K562 (cell line): ENCODE data around the gene GALNT17. TPM values are rescaled to one million over a fixed set of nuclear protein-coding genes. Genes with fewer than 3 reads are reported as not detected.

Source experiments
- ATAC-seq: fragments of 200-7000 bp; cut with Tn5 transposase; 3 replicates; pipeline ENCODE4 v1.9.1; 2020; ENCODE audit warnings: moderate library complexity
- BruUV-seq: library from RNA; stranded (reverse); fragments of 400-500 nt; replicated peaks from 2 replicates; lab custom pipeline; 2021; lab: Mats Ljungman, UMichigan
- CTCF ChIA-PET: fragments of 300-600 bp; formaldehyde crosslinking; extraction: SDS; loops from one replicate; lab custom pipeline; 2021; ENCODE audit warnings: low intra/inter-chr PET ratio; lab: Yijun Ruan, JAX
- POLR2A ChIA-PET: fragments of 300-600, 350-650 bp; sonication (Branson Sonifier 250); formaldehyde crosslinking; extraction: SDS; loops from one replicate; lab custom pipeline; 2021; ENCODE audit warnings: antibody characterized with exemption, inconsistent platforms; lab: Yijun Ruan, JAX
- DNase-seq, 4 experiments: peaks; one replicate each; pipeline versions ENCODE4 v3.0.0 to v3.0.0-alpha.2; 2011 to 2018; ENCODE audit warnings: low spot score in 3 of 4, mixed read lengths in 3 of 4; ENCODE audit errors: extremely low read depth in 1 of 4
- FAIRE-seq: peaks from 2 replicates; lab custom pipeline; 2011; peaks lifted over from hg19 to GRCh38; lab: Jason Lieb, UNC
- H2AFZ ChIP-seq: 2 replicates; pipeline ENCODE4 v1.6.0; 2011; ENCODE audit warnings: low read depth, low read length, control low read depth, inconsistent platforms
- H3K27ac ChIP-seq: fragments of 200-600 bp; 3 replicates; pipeline ENCODE4 v1.8.0; 2011; ENCODE audit warnings: low read depth, mild to moderate bottlenecking, control low read depth, inconsistent platforms, low read length, moderate library complexity, mixed read lengths; ENCODE audit errors: extremely low read depth
- H3K27me3 ChIP-seq, 2 experiments: fragments of 300-600 bp in 1 of 2; 2 replicates in 1 of 2; 3 replicates in 1 of 2; pipeline versions ENCODE4 v1.6.0 to v1.8.0; 2011; ENCODE audit warnings: inconsistent platforms in 2 of 2, low read length in 2 of 2, mild to moderate bottlenecking in 1 of 2, mixed read lengths in 1 of 2, moderate library complexity in 1 of 2; ENCODE audit not compliant: control insufficient read depth in 2 of 2, insufficient read depth in 2 of 2
- H3K36me3 ChIP-seq: fragments of 300-600 bp; 3 replicates; pipeline ENCODE4 v1.8.0; 2011; ENCODE audit warnings: mild to moderate bottlenecking, low read length, inconsistent platforms; ENCODE audit not compliant: control insufficient read depth, insufficient read depth
- H3K4me1 ChIP-seq, 2 experiments: fragments of 200-600 bp in 1 of 2; replicated peaks in 1 of 2; 2 replicates in 1 of 2; 3 replicates in 1 of 2; pipeline versions ENCODE4 v1.5.1 to v1.8.0; 2011; ENCODE audit warnings: inconsistent platforms in 2 of 2, low read length in 2 of 2, mild to moderate bottlenecking in 1 of 2, mixed read lengths in 1 of 2, moderate library complexity in 1 of 2; ENCODE audit not compliant: control insufficient read depth in 2 of 2, insufficient read depth in 2 of 2
- H3K4me2 ChIP-seq: 2 replicates; pipeline ENCODE4 v1.6.1; 2011; ENCODE audit warnings: low read length, control low read depth, inconsistent platforms, mixed read lengths; ENCODE audit not compliant: insufficient read depth
- H3K4me3 ChIP-seq: fragments of 200-600 bp; sonication (generic), shearing (Covaris generic); 2 replicates; pipeline ENCODE4 v1.5.1; 2016; ENCODE audit warnings: control low read depth, inconsistent platforms
- H3K79me2 ChIP-seq: fragments of 200-600 bp; 3 replicates; pipeline ENCODE4 v1.8.0; 2011; ENCODE audit warnings: low read length, inconsistent platforms; ENCODE audit not compliant: control insufficient read depth, insufficient read depth
- H3K9ac ChIP-seq, 2 experiments: 2 replicates each; pipeline versions ENCODE4 v1.6.0 to v1.6.1; 2011; ENCODE audit warnings: low read depth in 2 of 2, low read length in 2 of 2, control low read depth in 1 of 2, inconsistent platforms in 1 of 2, mild to moderate bottlenecking in 1 of 2, mixed read lengths in 1 of 2; ENCODE audit not compliant: insufficient read depth in 1 of 2
- H3K9me1 ChIP-seq: one replicate; pipeline ENCODE4 v1.6.0; 2011; ENCODE audit warnings: inconsistent platforms, mild to moderate bottlenecking, low read length, moderate library complexity; ENCODE audit not compliant: control insufficient read depth, insufficient read depth
- H3K9me3 ChIP-seq: replicated peaks from 2 replicates; pipeline ENCODE4 v1.5.1; 2011; ENCODE audit warnings: low read depth, low read length, inconsistent platforms; ENCODE audit not compliant: control insufficient read depth, insufficient read depth
- H4K20me1 ChIP-seq: replicated peaks from 2 replicates; pipeline ENCODE4 v1.6.1; 2011; ENCODE audit warnings: low read length, inconsistent platforms, mixed read lengths; ENCODE audit not compliant: control insufficient read depth, insufficient read depth
- ETV1 ChIP-seq: fragments of 450-650 bp; conservative IDR thresholded peaks from 2 replicates; pipeline ENCODE4 v1.6.1; 2016; ENCODE audit warnings: missing genetic modification characterization, control low read depth, low read depth, missing compliant biosample characterization
- ILF3 ChIP-seq: fragments of 450-650 bp; IDR thresholded peaks from 2 replicates; pipeline ENCODE4 v1.6.1; 2018; ENCODE audit warnings: antibody characterized with exemption, mild to moderate bottlenecking, moderate library complexity, borderline replicate concordance
- JUN ChIP-seq, 2 experiments: sonication (generic) in 1 of 2; formaldehyde crosslinking in 1 of 2; IDR thresholded peaks; 2 replicates each; pipeline versions ENCODE4 v1.6.1 to v1.8.0; 2012 to 2022; ENCODE audit warnings: borderline replicate concordance in 2 of 2, mild to moderate bottlenecking in 2 of 2, improper control_type of control experiment in 1 of 2, low read depth in 1 of 2, low read length in 1 of 2, missing genetic modification reagents in 1 of 2
- L3MBTL2 ChIP-seq: fragments of 450-650 bp; IDR thresholded peaks from 2 replicates; pipeline ENCODE4 v1.6.1; 2016; ENCODE audit warnings: mild to moderate bottlenecking, moderate library complexity
- MBD2 ChIP-seq: sonication (generic); IDR thresholded peaks from 2 replicates; pipeline ENCODE4 v1.6.1; 2016; ENCODE audit warnings: low read depth, borderline replicate concordance
- NFE2 ChIP-seq: IDR thresholded peaks from 2 replicates; pipeline ENCODE4 v1.6.1; 2014; ENCODE audit warnings: antibody characterized with exemption, low read depth
- NFRKB ChIP-seq: fragments of 450-650 bp; IDR thresholded peaks from 2 replicates; pipeline ENCODE4 v1.6.1; 2016; ENCODE audit warnings: low read depth
- POLR2G ChIP-seq: fragments of 200-400 bp; formaldehyde crosslinking; IDR thresholded peaks from 2 replicates; pipeline ENCODE4 v1.6.1; 2017; ENCODE audit warnings: low read depth, mild to moderate bottlenecking, antibody characterized with exemption, low read length, moderate library complexity
- RBM22 ChIP-seq: fragments of 200-400 bp; formaldehyde crosslinking; IDR thresholded peaks from 2 replicates; pipeline ENCODE4 v1.6.1; 2018; ENCODE audit warnings: low read length, low read depth; ENCODE audit not compliant: poor library complexity, severe bottlenecking
- TCFL5 ChIP-seq: fragments of 250-450 bp; sonication (Bioruptor Pico); conservative IDR thresholded peaks from 2 replicates; pipeline ENCODE4 v1.6.1; 2021; ENCODE audit warnings: mild to moderate bottlenecking, moderate library complexity, matching md5 sums
- TRIM24 ChIP-seq, 2 experiments: fragments of 450-650 bp; IDR thresholded peaks; 2 replicates each; pipeline ENCODE4 v1.6.1; 2016
- ZNF121 ChIP-seq: sonication (generic); formaldehyde crosslinking; conservative IDR thresholded peaks from 2 replicates; pipeline ENCODE4 v1.8.0; 2022; ENCODE audit warnings: missing genetic modification reagents
- ZNF143 ChIP-seq: sonication (generic); formaldehyde crosslinking; IDR thresholded peaks from 2 replicates; pipeline ENCODE4 v1.9.0; 2022; ENCODE audit warnings: mild to moderate bottlenecking, missing genetic modification reagents
- ZNF408 ChIP-seq: fragments of 250-450 bp; sonication (Bioruptor Pico); IDR thresholded peaks from 2 replicates; pipeline ENCODE4 v1.4.0; 2020; ENCODE audit warnings: low read depth, mild to moderate bottlenecking, moderate library complexity
- ZNF586 ChIP-seq: fragments of 450-650 bp; formaldehyde crosslinking; conservative IDR thresholded peaks from 2 replicates; pipeline ENCODE4 v1.4.0; 2020; ENCODE audit warnings: mild to moderate bottlenecking, moderate library complexity
- ZNF699 ChIP-seq: fragments of 250-450 bp; sonication (Bioruptor Pico); IDR thresholded peaks from 2 replicates; pipeline ENCODE4 v1.8.0; 2021; ENCODE audit warnings: mild to moderate bottlenecking, moderate library complexity; ENCODE audit not compliant: insufficient replicate concordance
- WGBS: fragments of 100-300 bp; shearing (Covaris generic); methylation state at CpG from one replicate; pipeline ENCODE4 v1.1.6; 2016; ENCODE audit warnings: low coverage, mixed read lengths; ENCODE audit not compliant: insufficient coverage; ENCODE audit errors: missing lambda C conversion rate; 5-methylcytosine and 5-hydroxymethylcytosine counted together
- in situ Hi-C: fragments of 300-500 bp; cut with MboI; formaldehyde crosslinking; loops from 4 replicates; pipeline ENCODE4 v1.15.0; 2018; ENCODE audit warnings: inconsistent platforms, mixed read lengths
- intact Hi-C: fragments of 100-400 bp; cut with micrococcal nuclease; formaldehyde crosslinking; loops from 2 replicates; pipeline ENCODE4 v1.14.2; 2022
- polyA plus RNA-seq, 8 experiments: library from polyadenylated mRNA; depleted of rRNA in 4 of 8; stranded (reverse) in 5 of 8; unstranded in 3 of 8; fragments of >200 nt; fragmentation: Nextera tagmentation in 2 of 8; fragmentation: Illumina TruSeq in 1 of 8; extraction: Ambion mirVana in 2 of 8; extraction: Trizol in 1 of 8; gene quantifications; 2 replicates each; pipeline versions ENCODE4 v1.2.1 to v1.2.3, GENCODE V29; 2011 to 2014; ENCODE audit warnings: inconsistent platforms in 1 of 8, missing spikeins in 1 of 8
- total RNA-seq, 7 experiments: library from RNA; depleted of rRNA in 6 of 7; stranded (reverse); fragments of >200 nt in 6 of 7; fragmentation: Illumina TruSeq in 2 of 7; extraction: Trizol in 2 of 7; gene quantifications; 2 replicates each; pipeline versions ENCODE4 v1.2.1 to v1.2.3, GENCODE V29; 2011 to 2021; ENCODE audit warnings: low replicate concordance in 1 of 7
- TF ChIP-seq, protein P1 (sequence below), 3 experiments: fragments of 200-800 bp in 1 of 3; sonication (Bioruptor generic) in 1 of 3; sonication (generic) in 1 of 3; formaldehyde crosslinking in 1 of 3; IDR thresholded peaks; 2 replicates each; pipeline versions ENCODE4 v1.6.1 to v1.8.0; 2016 to 2022; ENCODE audit warnings: mild to moderate bottlenecking in 2 of 3, missing compliant biosample characterization in 2 of 3, missing genetic modification characterization in 2 of 3, missing genetic modification reagents in 1 of 3
- TF ChIP-seq, protein P2 (sequence below): sonication (generic); formaldehyde crosslinking; IDR thresholded peaks from 2 replicates; pipeline ENCODE4 v1.8.1; 2023; ENCODE audit warnings: mild to moderate bottlenecking, missing genetic modification reagents

The GALNT17 gene
- total and polyA plus RNA-seq, 9 of the 15 experiments (the other 6 are each of a cell fraction or from before 2014, with no cell fraction given): not detected

DNA sequence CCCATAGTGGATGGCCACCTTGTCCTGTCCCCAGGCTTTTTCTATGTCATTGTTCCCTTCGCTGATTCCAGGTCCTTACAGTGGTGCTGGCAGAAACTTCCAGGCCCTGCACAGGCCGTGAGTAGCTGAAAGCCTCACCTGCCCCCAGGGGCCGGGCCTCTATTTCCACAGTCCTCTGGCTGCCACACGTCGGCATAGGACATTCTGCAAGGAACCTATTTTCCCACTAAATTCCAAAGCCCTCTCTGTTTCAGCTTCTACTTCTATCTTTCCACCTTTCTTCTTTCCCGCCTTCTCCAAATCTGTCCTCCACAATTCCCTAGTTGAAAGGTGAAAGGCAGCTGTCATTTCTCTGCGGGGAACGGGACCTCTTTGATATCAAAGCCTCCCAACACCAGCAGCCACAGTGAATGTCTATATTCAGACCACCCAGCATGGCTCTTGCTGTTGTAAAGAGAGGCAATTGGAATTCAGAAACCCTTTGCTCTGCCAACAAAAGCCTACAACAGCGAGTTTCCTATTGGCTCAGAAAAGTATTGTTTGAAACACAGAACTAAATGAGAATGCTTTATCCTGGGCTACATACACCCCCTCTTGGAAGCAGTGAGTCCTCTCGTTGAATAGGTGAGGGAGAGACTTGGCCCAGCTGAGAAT, 607.7 kb downstream of the GALNT17 start:
- H3K9ac ChIP-seq: no peak overlapping the region
- no peak overlapping the region for H2AFZ ChIP-seq
- no peaks in the 10 kb centered on the region for H3K9me3 ChIP-seq
- no peaks in the 10 kb centered on the region for H3K4me1 ChIP-seq
- no peaks in the 10 kb centered on the region for H4K20me1 ChIP-seq
- H3K27me3 ChIP-seq: peaks cover 3 to 4% of the 10 kb centered on the region in 2 experiments; a peak in 2 of 5 replicates
- no peak overlapping the region for H3K4me3 ChIP-seq
- no peaks in the 10 kb centered on the region for H3K36me3 ChIP-seq
- intact Hi-C loops: no loop called here
- no peak for ATAC-seq
- in situ Hi-C loops: loop anchor here (5.0 kb wide), 1 partner anchor 882 kb away; no protein-coding TSS in a partner anchor
- no TSS peak for BruUV-seq
- FAIRE-seq: no peak
- H3K9me1 ChIP-seq: no peaks in the 10 kb centered on the region
- H3K27ac ChIP-seq: no peak overlapping the region
- TF ChIP-seq ZNF408 (CRISPR knock-in tag): no peak
- TF ChIP-seq ZNF586 (CRISPR knock-in tag): no peak
- no peak for TF ChIP-seq NFE2
- TF ChIP-seq ZNF143 (CRISPR knock-in tag): no peak
- no peak for TF ChIP-seq TRIM24 (IDR thresholded peaks at IDR 0.05)
- TF ChIP-seq, protein P1, sequence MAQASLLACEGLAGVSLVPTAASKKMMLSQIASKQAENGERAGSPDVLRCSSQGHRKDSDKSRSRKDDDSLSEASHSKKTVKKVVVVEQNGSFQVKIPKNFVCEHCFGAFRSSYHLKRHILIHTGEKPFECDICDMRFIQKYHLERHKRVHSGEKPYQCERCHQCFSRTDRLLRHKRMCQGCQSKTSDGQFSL (CRISPR knock-in tag; IDR thresholded peaks at IDR 0.05): no peak
- TF ChIP-seq, protein P1 (tag; IDR thresholded peaks at IDR 0.05): no peak
- TF ChIP-seq NFRKB: no peak
- no peak for TF ChIP-seq POLR2G
- no peak for TF ChIP-seq ILF3
- no peak for TF ChIP-seq ZNF699 (CRISPR knock-in tag)
- no peak for TF ChIP-seq ZNF121
- no peak for TF ChIP-seq RBM22
- TF ChIP-seq MBD2: no peak
- no peak for TF ChIP-seq L3MBTL2
- no peak for TF ChIP-seq TCFL5 (CRISPR knock-in tag)
- TF ChIP-seq JUN (IDR thresholded peaks at IDR 0.05; ENCODE audit: borderline replicate concordance, low read depth, low read length): no peak
- no peak for TF ChIP-seq JUN (CRISPR knock-in tag; IDR thresholded peaks at IDR 0.05; ENCODE audit: borderline replicate concordance)
- no peak for TF ChIP-seq ETV1 (tag)
- TF ChIP-seq, protein P2, sequence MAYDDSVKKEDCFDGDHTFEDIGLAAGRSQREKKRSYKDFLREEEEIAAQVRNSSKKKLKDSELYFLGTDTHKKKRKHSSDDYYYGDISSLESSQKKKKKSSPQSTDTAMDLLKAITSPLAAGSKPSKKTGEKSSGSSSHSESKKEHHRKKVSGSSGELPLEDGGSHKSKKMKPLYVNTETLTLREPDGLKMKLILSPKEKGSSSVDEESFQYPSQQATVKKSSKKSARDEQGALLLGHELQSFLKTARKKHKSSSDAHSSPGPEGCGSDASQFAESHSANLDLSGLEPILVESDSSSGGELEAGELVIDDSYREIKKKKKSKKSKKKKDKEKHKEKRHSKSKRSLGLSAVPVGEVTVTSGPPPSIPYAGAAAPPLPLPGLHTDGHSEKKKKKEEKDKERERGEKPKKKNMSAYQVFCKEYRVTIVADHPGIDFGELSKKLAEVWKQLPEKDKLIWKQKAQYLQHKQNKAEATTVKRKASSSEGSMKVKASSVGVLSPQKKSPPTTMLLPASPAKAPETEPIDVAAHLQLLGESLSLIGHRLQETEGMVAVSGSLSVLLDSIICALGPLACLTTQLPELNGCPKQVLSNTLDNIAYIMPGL (CRISPR knock-in tag): no peak
- POLR2A ChIA-PET: no interaction called here
- no peaks in the 10 kb centered on the region for H3K79me2 ChIP-seq
- WGBS: under 1% methylated on average over 9 of the region's 10 CpGs
- no peak overlapping the region for H3K4me2 ChIP-seq
- CTCF ChIA-PET: no interaction called here
- DNase-seq: no peak
